DMS153 treated with DMSO at 0.1 percent for 48 hours (cell line): ENCODE measurements around the gene MAP1B.
A peak's percentile ranks its signal among the peaks of the same experiment; 100 is the strongest.

Experiments
- DNase-seq: peaks from one replicate; lab custom pipeline; 2025; ENCODE audit not compliant: unreplicated experiment; lab: John Stamatoyannopoulos, UW

Gene MAP1B

GRCh38 chr5:72187388-72188075 lies 80.3 kb downstream of the MAP1B start:
- DNase-seq = no peak

GRCh38 chr5:72188166-72188565 lies 80.9 kb downstream of the MAP1B start:
- no peak for DNase-seq

GRCh38 chr5:72189146-72189545 lies 81.9 kb downstream of the MAP1B start:
- DNase-seq = no peak

- no peak for DNase-seq
Observed at GRCh38 chr5:72191404-72191803, 84.1 kb downstream of the MAP1B start.

GRCh38 chr5:72194846-72195245 lies 87.6 kb downstream of the MAP1B start:
- no peak for DNase-seq

- no peak for DNase-seq
Observed at GRCh38 chr5:72195581-72195980, 88.3 kb downstream of the MAP1B start.

- DNase-seq = no peak
Observed at GRCh38 chr5:72197393-72197792, 90.1 kb downstream of the MAP1B start.

GRCh38 chr5:72199681-72200080 lies 92.4 kb downstream of the MAP1B start:
- DNase-seq = no peak

- no peak for DNase-seq
Observed at GRCh38 chr5:72202331-72202825, 95.1 kb downstream of the MAP1B start.

GRCh38 chr5:72203251-72203845 lies 96.1 kb downstream of the MAP1B start:
- DNase-seq = no peak

- no peak for DNase-seq
Observed at GRCh38 chr5:72204946-72205345, 97.7 kb downstream of the MAP1B start.

GRCh38 chr5:72205431-72206009 lies 98.2 kb downstream of the MAP1B start:
- DNase-seq = no peak

- DNase-seq = no peak
Observed at GRCh38 chr5:72206160-72206559, 98.9 kb downstream of the MAP1B start.

- no peak for DNase-seq
Observed at GRCh38 chr5:72206994-72207393, 99.7 kb downstream of the MAP1B start.

- DNase-seq = no peak
Observed at GRCh38 chr5:72208324-72208926, 101.2 kb downstream of the MAP1B start.

- peak; percentile 60 for DNase-seq
Observed at GRCh38 chr5:72209147-72210115, 102.2 kb downstream of the MAP1B start.

- no peak for DNase-seq
Observed at GRCh38 chr5:72210888-72211678, 103.8 kb downstream of the MAP1B start.

GRCh38 chr5:72212171-72212570 lies 104.9 kb downstream of the MAP1B start:
- no peak for DNase-seq

- no peak for DNase-seq
Observed at GRCh38 chr5:72213482-72213881, 106.2 kb downstream of the MAP1B start.

- no peak for DNase-seq
Observed at GRCh38 chr5:72214168-72214567, 106.9 kb downstream of the MAP1B start.
